ENCODE measurements around the gene DNTT.

DNA sequence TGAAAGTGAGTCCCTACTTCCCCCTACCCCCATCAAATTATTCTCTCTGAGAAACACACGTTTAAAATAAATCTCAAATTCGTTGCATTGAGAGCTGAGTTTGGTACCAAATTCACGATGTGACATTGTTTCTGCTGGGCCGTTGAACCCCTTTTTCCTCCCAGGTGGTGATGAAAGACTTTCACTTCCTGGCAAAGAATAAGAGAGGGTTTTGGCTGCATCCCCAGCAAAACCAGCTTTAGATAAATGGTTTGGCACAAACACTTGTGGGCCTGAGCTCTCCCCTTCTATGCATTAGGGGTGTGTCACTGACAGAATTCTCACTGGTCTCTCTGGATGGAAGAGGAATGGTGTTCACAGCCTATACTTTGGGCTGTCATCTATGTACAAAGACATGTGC lies 8.8 kb upstream of the DNTT start:
- TF ChIP-seq POLR2A (IDR thresholded peaks at IDR 0.05): no peak
- no peak for TF ChIP-seq CTCF (IDR thresholded peaks at IDR 0.05)

Measured in right lobe of liver (tissue), 4 donors.